ENCODE measurements around the gene L3MBTL2.

L3MBTL2 gene

GRCh38 chr22:41215926-41216325, 10.8 kb downstream of the L3MBTL2 start:
- no peak for DNase-seq

GRCh38 chr22:41216984-41217383, 11.9 kb downstream of the L3MBTL2 start:
- no peak for DNase-seq

- peak; percentile 41 for DNase-seq
Observed at GRCh38 chr22:41217553-41218157, 12.5 kb downstream of the L3MBTL2 start.

- no peak for DNase-seq
Observed at GRCh38 chr22:41222846-41223507, 17.9 kb downstream of the L3MBTL2 start.

GRCh38 chr22:41223535-41223934, 18.4 kb downstream of the L3MBTL2 start:
- no peak for DNase-seq

- no peak for DNase-seq
Observed at GRCh38 chr22:41226723-41227655, 21.9 kb downstream of the L3MBTL2 start.

GRCh38 chr22:41229215-41229614, 24.1 kb downstream of the L3MBTL2 start:
- no peak for DNase-seq

- DNase-seq = no peak
Observed at GRCh38 chr22:41229730-41230400, 24.8 kb downstream of the L3MBTL2 start.

- DNase-seq = no peak
Observed at GRCh38 chr22:41230401-41230785, 25.3 kb downstream of the L3MBTL2 start.

GRCh38 chr22:41231369-41231768, 26.3 kb downstream of the L3MBTL2 start:
- DNase-seq = no peak

GRCh38 chr22:41234815-41235695, 29.9 kb downstream of the L3MBTL2 start:
- no peak for DNase-seq

- no peak for DNase-seq
Observed at GRCh38 chr22:41237036-41237706, 32.1 kb downstream of the L3MBTL2 start.

- DNase-seq = peak; percentile 85
Observed at GRCh38 chr22:41237707-41238569, 32.8 kb downstream of the L3MBTL2 start.

GRCh38 chr22:41238570-41239442, 33.7 kb downstream of the L3MBTL2 start:
- DNase-seq = no peak

GRCh38 chr22:41239443-41240128, 34.5 kb downstream of the L3MBTL2 start:
- DNase-seq = no peak

GRCh38 chr22:41240377-41241132, 35.4 kb downstream of the L3MBTL2 start, which contains the start of gene CHADL:
Gene CHADL (minus strand): TSS chr22:41240931. CDS start chr22:41240881, 50 bp downstream.
- no peak for DNase-seq

GRCh38 chr22:41241133-41241676, 36.1 kb downstream of the L3MBTL2 start:
- DNase-seq = no peak
